ENCODE data around the gene ROGDI. TPM values are rescaled to one million over a fixed set of nuclear protein-coding genes. Genes with fewer than 3 reads are reported as not detected.

ROGDI gene
- total RNA-seq, 2 experiments from 2014 or later, result 6.3 to 7.6 TPM

- no peak for DNase-seq (ENCODE audit: low spot score)
- intact Hi-C loops (cut with micrococcal nuclease; ENCODE audit: unreplicated experiment), result no loop called here
- ChIA-PET POLR2A (no interaction called here), CTCF (ENCODE audit: unreplicated experiment) (no interaction called here)
- no peaks in the 10 kb centered on the region for H4K20me1 ChIP-seq (ENCODE audit: insufficient read depth, low read length)
- H2AFZ ChIP-seq (ENCODE audit: low read length), result no peak overlapping the region
- peaks cover 50% of the 10 kb centered on the region for H3K36me3 ChIP-seq (ENCODE audit: insufficient read depth, low read length)
- H3K27ac ChIP-seq (ENCODE audit: low read depth, low read length, poor library complexity, severe bottlenecking), result no peak overlapping the region
- H3K4me3 ChIP-seq (ENCODE audit: low read depth, low read length, poor library complexity, severe bottlenecking), result no peak overlapping the region
- TF ChIP-seq, protein P1, sequence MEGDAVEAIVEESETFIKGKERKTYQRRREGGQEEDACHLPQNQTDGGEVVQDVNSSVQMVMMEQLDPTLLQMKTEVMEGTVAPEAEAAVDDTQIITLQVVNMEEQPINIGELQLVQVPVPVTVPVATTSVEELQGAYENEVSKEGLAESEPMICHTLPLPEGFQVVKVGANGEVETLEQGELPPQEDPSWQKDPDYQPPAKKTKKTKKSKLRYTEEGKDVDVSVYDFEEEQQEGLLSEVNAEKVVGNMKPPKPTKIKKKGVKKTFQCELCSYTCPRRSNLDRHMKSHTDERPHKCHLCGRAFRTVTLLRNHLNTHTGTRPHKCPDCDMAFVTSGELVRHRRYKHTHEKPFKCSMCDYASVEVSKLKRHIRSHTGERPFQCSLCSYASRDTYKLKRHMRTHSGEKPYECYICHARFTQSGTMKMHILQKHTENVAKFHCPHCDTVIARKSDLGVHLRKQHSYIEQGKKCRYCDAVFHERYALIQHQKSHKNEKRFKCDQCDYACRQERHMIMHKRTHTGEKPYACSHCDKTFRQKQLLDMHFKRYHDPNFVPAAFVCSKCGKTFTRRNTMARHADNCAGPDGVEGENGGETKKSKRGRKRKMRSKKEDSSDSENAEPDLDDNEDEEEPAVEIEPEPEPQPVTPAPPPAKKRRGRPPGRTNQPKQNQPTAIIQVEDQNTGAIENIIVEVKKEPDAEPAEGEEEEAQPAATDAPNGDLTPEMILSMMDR (conservative IDR thresholded peaks at IDR 0.05; ENCODE audit: low read length), result no peak
- no peak for TF ChIP-seq EZH2phosphoT487 (IDR thresholded peaks at IDR 0.05; ENCODE audit: borderline replicate concordance, low read depth, low read length)
- no peaks in the 10 kb centered on the region for H3K79me2 ChIP-seq (ENCODE audit: insufficient read depth, low read depth, low read length)
- peaks cover 26% of the 10 kb centered on the region for H3K4me1 ChIP-seq (ENCODE audit: insufficient read depth, low read length, poor library complexity, severe bottlenecking)
- no TSS peak for BruUV-seq (replicated peaks)
- H3K9me2 ChIP-seq (ENCODE audit: insufficient read depth, low read length), result no peaks in the 10 kb centered on the region
- no peak overlapping the region for H3K4me2 ChIP-seq (ENCODE audit: low read length)
- H3K9me3 ChIP-seq (ENCODE audit: low read length), result no peaks in the 10 kb centered on the region
Measured at GRCh38 chr16:4805231-4805630, 2.8 kb upstream of the ROGDI start.

DNA sequence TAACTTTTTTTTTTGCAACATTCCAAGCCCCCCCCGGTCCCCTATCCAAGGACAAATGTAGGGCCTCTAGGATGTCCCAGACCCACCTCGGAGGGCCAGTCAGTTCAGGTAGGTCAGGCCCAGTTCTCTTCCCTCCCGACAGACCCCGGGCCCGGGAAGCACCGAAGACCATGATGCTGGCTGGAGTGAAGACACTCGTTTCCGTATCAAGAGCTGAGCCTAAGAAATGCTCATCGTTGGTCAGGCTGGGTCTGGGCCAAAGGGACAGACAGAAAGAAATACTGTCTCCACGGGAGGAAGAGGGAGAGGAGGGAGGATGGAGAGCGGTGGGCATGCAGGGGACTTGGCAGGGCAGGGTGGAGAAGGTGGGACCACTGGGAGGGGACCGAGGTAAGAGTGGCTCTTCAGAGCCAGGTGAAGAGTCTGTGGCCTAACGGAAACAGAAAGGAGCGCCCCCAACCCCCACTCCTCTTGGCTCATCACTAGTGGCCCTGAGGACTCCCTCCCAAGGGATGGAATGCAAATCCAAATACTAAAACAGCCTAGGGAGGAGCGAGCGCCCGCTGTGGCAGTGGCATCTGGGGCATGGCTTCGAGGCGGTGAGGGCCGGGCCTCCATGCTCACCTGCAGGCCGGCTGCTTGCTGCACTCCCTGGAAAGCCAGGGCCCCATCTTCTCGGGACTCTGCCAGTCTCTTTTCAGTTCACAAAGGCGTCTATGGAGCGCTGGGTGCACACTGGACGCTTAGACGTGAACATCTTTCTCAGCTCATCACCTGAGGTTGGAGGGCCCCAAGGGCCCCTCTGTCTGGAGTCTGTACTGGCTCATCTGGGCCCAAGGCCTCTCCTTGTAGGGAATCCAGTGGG lies 1.7 kb upstream of the ROGDI start:
- H3K4me3 ChIP-seq (ENCODE audit: low read depth, low read length, poor library complexity, severe bottlenecking), result no peak overlapping the region
- no peak for TF ChIP-seq EZH2phosphoT487 (IDR thresholded peaks at IDR 0.05; ENCODE audit: borderline replicate concordance, low read depth, low read length)
- TF ChIP-seq, protein P1 (conservative IDR thresholded peaks at IDR 0.05; ENCODE audit: low read length), result no peak
- H4K20me1 ChIP-seq (ENCODE audit: insufficient read depth, low read length), result no peaks in the 10 kb centered on the region
- ChIA-PET POLR2A (no interaction called here), CTCF (ENCODE audit: unreplicated experiment) (interaction anchor here (1.2 kb wide), 1 partner anchor 69 kb away, joined by 3 read pairs; the partner anchor contains the start of gene DNAAF8)
- H3K27ac ChIP-seq (ENCODE audit: low read depth, low read length, poor library complexity, severe bottlenecking), result no peak overlapping the region
- peaks cover 40% of the 10 kb centered on the region for H3K36me3 ChIP-seq (ENCODE audit: insufficient read depth, low read length)
- no peak overlapping the region for H2AFZ ChIP-seq (ENCODE audit: low read length)
- no TSS peak for BruUV-seq (replicated peaks)
- no peak for DNase-seq (ENCODE audit: low spot score)
- H3K4me2 ChIP-seq (ENCODE audit: low read length), result no peak overlapping the region
- intact Hi-C loops (cut with micrococcal nuclease; ENCODE audit: unreplicated experiment), result loop anchor here (2.0 kb wide), 2 partner anchors 43 to 69 kb away; partner anchors contain the start of genes ANKS3, DNAAF8, GLYR1 and UBN1
- H3K4me1 ChIP-seq (ENCODE audit: insufficient read depth, low read length, poor library complexity, severe bottlenecking), result peaks cover 26% of the 10 kb centered on the region
- no peaks in the 10 kb centered on the region for H3K79me2 ChIP-seq (ENCODE audit: insufficient read depth, low read depth, low read length)
- no peaks in the 10 kb centered on the region for H3K9me3 ChIP-seq (ENCODE audit: low read length)
- no peaks in the 10 kb centered on the region for H3K9me2 ChIP-seq (ENCODE audit: insufficient read depth, low read length)

All from OCI-LY7 (cell line).